SK-N-SH (cell line): Measurements from ENCODE around the gene MYH11. TPM values are rescaled to one million over a fixed set of nuclear protein-coding genes. Genes with fewer than 3 reads are reported as not detected.

Source experiments
- CTCF ChIA-PET: fragments of 300-600, 350-600 bp; formaldehyde crosslinking; extraction: SDS; loops from one replicate; lab custom pipeline; 2021; lab: Yijun Ruan, JAX
- POLR2A ChIA-PET: fragments of 350-600 bp; sonication (Branson Sonifier 250); formaldehyde crosslinking; extraction: SDS; loops from one replicate; lab custom pipeline; 2020; ENCODE audit warnings: antibody characterized with exemption, inconsistent platforms; lab: Yijun Ruan, JAX
- DNase-seq: peaks from one replicate; pipeline ENCODE4 v3.0.0; 2012
- H2AFZ ChIP-seq: fragments of 200-600 bp; sonication (generic); 2 replicates; pipeline ENCODE4 v1.8.1; 2016; ENCODE audit warnings: antibody characterized with exemption, mild to moderate bottlenecking, low read depth
- H3F3A ChIP-seq: fragments of 200-600 bp; sonication (generic); replicated peaks from 2 replicates; pipeline ENCODE3; 2016; ENCODE audit warnings: antibody characterized with exemption, mild to moderate bottlenecking; ENCODE audit not compliant: insufficient read depth
- H3K27ac ChIP-seq, 2 experiments: fragments of 200-500 bp in 1 of 2; fragments of 200-600 bp in 1 of 2; sonication (Bioruptor generic) in 1 of 2; sonication (generic), shearing (Covaris generic) in 1 of 2; 2 replicates each; pipeline versions ENCODE4 v1.5.1 to v1.6.1; 2014 to 2016; ENCODE audit warnings: low read depth in 2 of 2, inconsistent platforms in 1 of 2, low read length in 1 of 2, mild to moderate bottlenecking in 1 of 2, mixed read lengths in 1 of 2
- H3K27me3 ChIP-seq: fragments of 200-600 bp; sonication (generic), shearing (Covaris generic); 2 replicates; pipeline ENCODE4 v1.6.1; 2016; ENCODE audit warnings: mixed run types; ENCODE audit not compliant: insufficient read depth
- H3K36me3 ChIP-seq, 2 experiments: fragments of 200-500 bp in 1 of 2; fragments of 200-600 bp in 1 of 2; sonication (Bioruptor generic) in 1 of 2; sonication (generic) in 1 of 2; replicated peaks in 1 of 2; 2 replicates each; pipeline versions ENCODE3 to v1.5.1; 2014 to 2016; ENCODE audit warnings: low read length in 1 of 2, mild to moderate bottlenecking in 1 of 2; ENCODE audit not compliant: insufficient read depth in 2 of 2, control insufficient read depth in 1 of 2
- H3K4me1 ChIP-seq, 2 experiments: fragments of 200-500 bp in 1 of 2; fragments of 200-600 bp in 1 of 2; sonication (Bioruptor generic) in 1 of 2; sonication (generic), shearing (Covaris generic) in 1 of 2; 2 replicates each; pipeline versions ENCODE4 v1.5.1 to v1.6.1; 2014 to 2016; ENCODE audit warnings: low read depth in 1 of 2, low read length in 1 of 2, mixed run types in 1 of 2; ENCODE audit not compliant: insufficient read depth in 2 of 2, control insufficient read depth in 1 of 2
- H3K4me2 ChIP-seq: fragments of 200-600 bp; sonication (generic), shearing (Covaris generic); 2 replicates; pipeline ENCODE4 v1.6.1; 2017; ENCODE audit warnings: mixed run types
- H3K4me3 ChIP-seq, 2 experiments: fragments of 200-500 bp in 1 of 2; fragments of 200-600 bp in 1 of 2; sonication (Bioruptor generic) in 1 of 2; sonication (generic), shearing (Covaris generic) in 1 of 2; 2 replicates each; pipeline versions ENCODE4 v1.5.1 to v1.8.1; 2014 to 2016; ENCODE audit warnings: low read depth in 2 of 2, inconsistent platforms in 1 of 2, low read length in 1 of 2, mild to moderate bottlenecking in 1 of 2, mixed read lengths in 1 of 2, moderate library complexity in 1 of 2
- H3K79me2 ChIP-seq: fragments of 200-600 bp; sonication (generic); 2 replicates; pipeline ENCODE4 v1.8.1; 2017; ENCODE audit warnings: mild to moderate bottlenecking; ENCODE audit not compliant: insufficient read depth
- H3K9ac ChIP-seq: fragments of 200-600 bp; sonication (generic); 2 replicates; pipeline ENCODE4 v1.6.1; 2017; ENCODE audit warnings: mixed run types
- H3K9me2 ChIP-seq: fragments of 200-600 bp; sonication (generic); 2 replicates; pipeline ENCODE4 v1.6.1; 2017; ENCODE audit warnings: mixed run types
- H3K9me3 ChIP-seq: fragments of 200-600 bp; sonication (generic); 2 replicates; pipeline ENCODE4 v1.6.1; 2017; ENCODE audit warnings: mixed run types, mild to moderate bottlenecking, moderate library complexity
- H4K20me1 ChIP-seq: fragments of 200-600 bp; sonication (generic); 2 replicates; pipeline ENCODE4 v1.6.1; 2017; ENCODE audit warnings: mild to moderate bottlenecking, mixed run types; ENCODE audit not compliant: insufficient read depth
- CHD2 ChIP-seq: fragments of 150-350 bp; IDR thresholded peaks from 2 replicates; pipeline ENCODE4 v1.6.1; 2018; ENCODE audit warnings: low read length; ENCODE audit not compliant: partially characterized antibody
- GABPA ChIP-seq: IDR thresholded peaks from 2 replicates; pipeline ENCODE4 v1.4.0; 2012; ENCODE audit warnings: low read depth, mild to moderate bottlenecking
- GATA2 ChIP-seq: sonication (generic); formaldehyde crosslinking; IDR thresholded peaks from 2 replicates; pipeline ENCODE4 v1.5.0; 2020; ENCODE audit warnings: mild to moderate bottlenecking, missing genetic modification reagents
- JUND ChIP-seq: IDR thresholded peaks from 2 replicates; pipeline ENCODE4 v1.4.0; 2012
- MXI1 ChIP-seq: IDR thresholded peaks from 2 replicates; pipeline ENCODE4 v1.6.1; 2012; ENCODE audit warnings: mild to moderate bottlenecking, low read depth, low read length, improper control_type of control experiment
- NFIC ChIP-seq: IDR thresholded peaks from 2 replicates; pipeline ENCODE4 v1.4.0; 2012; ENCODE audit warnings: borderline replicate concordance
- RAD21 ChIP-seq: IDR thresholded peaks from 2 replicates; pipeline ENCODE4 v1.6.1; 2012; ENCODE audit warnings: mild to moderate bottlenecking, low read length
- RXRA ChIP-seq: IDR thresholded peaks from 2 replicates; pipeline ENCODE4 v1.4.0; 2012; ENCODE audit warnings: low read depth, mild to moderate bottlenecking, borderline replicate concordance
- SMC3 ChIP-seq: IDR thresholded peaks from 2 replicates; pipeline ENCODE4 v1.6.1; 2012; ENCODE audit warnings: low read depth, low read length, improper control_type of control experiment
- TAF1 ChIP-seq: IDR thresholded peaks from 2 replicates; pipeline ENCODE4 v1.6.1; 2012; ENCODE audit warnings: low read depth, mild to moderate bottlenecking, low read length, moderate library complexity, borderline replicate concordance
- TEAD4 ChIP-seq: IDR thresholded peaks from 2 replicates; pipeline ENCODE4 v1.4.0; 2012; ENCODE audit warnings: mild to moderate bottlenecking, borderline replicate concordance; ENCODE audit not compliant: insufficient read depth
- WGBS: methylation state at CpG from one replicate; pipeline ENCODE4 v1.1.6; 2017; ENCODE audit warnings: low lambda C conversion rate; 5-methylcytosine and 5-hydroxymethylcytosine counted together
- polyA plus RNA-seq, 3 experiments: library from polyadenylated mRNA; depleted of rRNA; stranded (reverse); fragments of >200 nt; gene quantifications; 2 replicates each; pipeline ENCODE4 v1.2.3, GENCODE V29; 2012
- TF ChIP-seq, protein P1 (sequence below): IDR thresholded peaks from 2 replicates; pipeline ENCODE4 v1.6.1; 2012; ENCODE audit warnings: mild to moderate bottlenecking, low read depth, low read length, moderate library complexity
- TF ChIP-seq, protein P2 (sequence below): IDR thresholded peaks from 2 replicates; pipeline ENCODE4; 2012
- TF ChIP-seq, protein P3 (sequence below): IDR thresholded peaks from 2 replicates; pipeline ENCODE4 v1.4.0; 2012; ENCODE audit warnings: low read depth, borderline replicate concordance
- TF ChIP-seq, protein P4 (sequence below): IDR thresholded peaks from 2 replicates; pipeline ENCODE4 v1.4.0; 2012; ENCODE audit warnings: low read depth

Gene MYH11
- polyA plus RNA-seq, 1 of the 3 experiments (the other 2 are of a cell fraction), result 0.02 TPM

DNA sequence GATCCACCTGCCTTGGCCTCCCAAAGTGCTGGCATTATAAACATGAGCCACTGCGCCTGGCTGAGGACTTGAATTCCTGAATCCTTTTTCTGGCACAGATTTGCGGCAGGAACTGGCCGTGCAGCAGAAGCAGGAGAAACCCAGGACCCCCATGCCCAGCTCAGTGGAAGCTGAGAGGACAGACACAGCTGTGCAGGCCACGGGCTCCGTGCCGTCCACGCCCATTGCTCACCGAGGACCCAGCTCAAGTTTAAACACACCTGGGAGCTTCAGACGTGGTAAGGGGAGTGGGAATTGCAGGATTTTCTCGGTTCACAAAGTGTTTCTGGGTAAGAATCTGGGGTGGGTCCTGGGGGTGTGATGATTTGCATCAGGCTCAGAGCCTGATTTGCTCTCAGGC lies 165.8 kb downstream of the MYH11 start:
- Histone ChIP-seq H3K27ac (peak overlapping the region in 1 of 2 experiments; percentile 56; a peak in 2 of 4 replicates), H3K9me3 (no peaks in the 10 kb centered on the region), H4K20me1 (no peaks in the 10 kb centered on the region), H3K4me3 (no peak overlapping the region), H3K9me2 (no peaks in the 10 kb centered on the region), H3K9ac (no peak overlapping the region), H3K36me3 (peaks cover 9 to 57% of the 10 kb centered on the region in 2 experiments), H2AFZ (no peak overlapping the region), H3K79me2 (no peaks in the 10 kb centered on the region), H3K4me2 (no peak overlapping the region), H3F3A (peaks cover 7% of the 10 kb centered on the region), H3K27me3 (no peaks in the 10 kb centered on the region), H3K4me1 (peaks cover 0 to 4% of the 10 kb centered on the region in 2 experiments; a peak in 1 of 4 replicates)
- CTCF ChIA-PET, result interaction anchor here (1.3 kb wide), 1 partner anchor 10 kb away, joined by 4 read pairs; no protein-coding TSS in a partner anchor
- no peak for DNase-seq
- POLR2A ChIA-PET, result no interaction called here
- WGBS, result 96% methylated on average over 10 of the region's 10 CpGs
- TF ChIP-seq RAD21, result no peak
- TF ChIP-seq, protein P1, sequence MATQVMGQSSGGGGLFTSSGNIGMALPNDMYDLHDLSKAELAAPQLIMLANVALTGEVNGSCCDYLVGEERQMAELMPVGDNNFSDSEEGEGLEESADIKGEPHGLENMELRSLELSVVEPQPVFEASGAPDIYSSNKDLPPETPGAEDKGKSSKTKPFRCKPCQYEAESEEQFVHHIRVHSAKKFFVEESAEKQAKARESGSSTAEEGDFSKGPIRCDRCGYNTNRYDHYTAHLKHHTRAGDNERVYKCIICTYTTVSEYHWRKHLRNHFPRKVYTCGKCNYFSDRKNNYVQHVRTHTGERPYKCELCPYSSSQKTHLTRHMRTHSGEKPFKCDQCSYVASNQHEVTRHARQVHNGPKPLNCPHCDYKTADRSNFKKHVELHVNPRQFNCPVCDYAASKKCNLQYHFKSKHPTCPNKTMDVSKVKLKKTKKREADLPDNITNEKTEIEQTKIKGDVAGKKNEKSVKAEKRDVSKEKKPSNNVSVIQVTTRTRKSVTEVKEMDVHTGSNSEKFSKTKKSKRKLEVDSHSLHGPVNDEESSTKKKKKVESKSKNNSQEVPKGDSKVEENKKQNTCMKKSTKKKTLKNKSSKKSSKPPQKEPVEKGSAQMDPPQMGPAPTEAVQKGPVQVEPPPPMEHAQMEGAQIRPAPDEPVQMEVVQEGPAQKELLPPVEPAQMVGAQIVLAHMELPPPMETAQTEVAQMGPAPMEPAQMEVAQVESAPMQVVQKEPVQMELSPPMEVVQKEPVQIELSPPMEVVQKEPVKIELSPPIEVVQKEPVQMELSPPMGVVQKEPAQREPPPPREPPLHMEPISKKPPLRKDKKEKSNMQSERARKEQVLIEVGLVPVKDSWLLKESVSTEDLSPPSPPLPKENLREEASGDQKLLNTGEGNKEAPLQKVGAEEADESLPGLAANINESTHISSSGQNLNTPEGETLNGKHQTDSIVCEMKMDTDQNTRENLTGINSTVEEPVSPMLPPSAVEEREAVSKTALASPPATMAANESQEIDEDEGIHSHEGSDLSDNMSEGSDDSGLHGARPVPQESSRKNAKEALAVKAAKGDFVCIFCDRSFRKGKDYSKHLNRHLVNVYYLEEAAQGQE, result no peak
- no peak for TF ChIP-seq MXI1
- no peak for TF ChIP-seq RXRA
- TF ChIP-seq, protein P2, sequence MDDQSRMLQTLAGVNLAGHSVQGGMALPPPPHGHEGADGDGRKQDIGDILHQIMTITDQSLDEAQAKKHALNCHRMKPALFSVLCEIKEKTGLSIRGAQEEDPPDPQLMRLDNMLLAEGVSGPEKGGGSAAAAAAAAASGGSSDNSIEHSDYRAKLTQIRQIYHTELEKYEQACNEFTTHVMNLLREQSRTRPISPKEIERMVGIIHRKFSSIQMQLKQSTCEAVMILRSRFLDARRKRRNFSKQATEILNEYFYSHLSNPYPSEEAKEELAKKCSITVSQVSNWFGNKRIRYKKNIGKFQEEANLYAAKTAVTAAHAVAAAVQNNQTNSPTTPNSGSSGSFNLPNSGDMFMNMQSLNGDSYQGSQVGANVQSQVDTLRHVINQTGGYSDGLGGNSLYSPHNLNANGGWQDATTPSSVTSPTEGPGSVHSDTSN, result no peak
- no peak for TF ChIP-seq CHD2
- no peak for TF ChIP-seq TEAD4
- TF ChIP-seq, protein P3, sequence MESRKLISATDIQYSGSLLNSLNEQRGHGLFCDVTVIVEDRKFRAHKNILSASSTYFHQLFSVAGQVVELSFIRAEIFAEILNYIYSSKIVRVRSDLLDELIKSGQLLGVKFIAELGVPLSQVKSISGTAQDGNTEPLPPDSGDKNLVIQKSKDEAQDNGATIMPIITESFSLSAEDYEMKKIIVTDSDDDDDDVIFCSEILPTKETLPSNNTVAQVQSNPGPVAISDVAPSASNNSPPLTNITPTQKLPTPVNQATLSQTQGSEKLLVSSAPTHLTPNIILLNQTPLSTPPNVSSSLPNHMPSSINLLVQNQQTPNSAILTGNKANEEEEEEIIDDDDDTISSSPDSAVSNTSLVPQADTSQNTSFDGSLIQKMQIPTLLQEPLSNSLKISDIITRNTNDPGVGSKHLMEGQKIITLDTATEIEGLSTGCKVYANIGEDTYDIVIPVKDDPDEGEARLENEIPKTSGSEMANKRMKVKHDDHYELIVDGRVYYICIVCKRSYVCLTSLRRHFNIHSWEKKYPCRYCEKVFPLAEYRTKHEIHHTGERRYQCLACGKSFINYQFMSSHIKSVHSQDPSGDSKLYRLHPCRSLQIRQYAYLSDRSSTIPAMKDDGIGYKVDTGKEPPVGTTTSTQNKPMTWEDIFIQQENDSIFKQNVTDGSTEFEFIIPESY, result no peak
- no peak for TF ChIP-seq TAF1
- TF ChIP-seq, protein P4, sequence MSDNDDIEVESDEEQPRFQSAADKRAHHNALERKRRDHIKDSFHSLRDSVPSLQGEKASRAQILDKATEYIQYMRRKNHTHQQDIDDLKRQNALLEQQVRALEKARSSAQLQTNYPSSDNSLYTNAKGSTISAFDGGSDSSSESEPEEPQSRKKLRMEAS, result no peak
- TF ChIP-seq GATA2 (CRISPR knock-in tag), result no peak
- no peak for TF ChIP-seq JUND
- TF ChIP-seq GABPA, result no peak
- no peak for TF ChIP-seq SMC3
- no peak for TF ChIP-seq NFIC
